ENCODE results near the gene SELENOS.

Gene SELENOS

DNA sequence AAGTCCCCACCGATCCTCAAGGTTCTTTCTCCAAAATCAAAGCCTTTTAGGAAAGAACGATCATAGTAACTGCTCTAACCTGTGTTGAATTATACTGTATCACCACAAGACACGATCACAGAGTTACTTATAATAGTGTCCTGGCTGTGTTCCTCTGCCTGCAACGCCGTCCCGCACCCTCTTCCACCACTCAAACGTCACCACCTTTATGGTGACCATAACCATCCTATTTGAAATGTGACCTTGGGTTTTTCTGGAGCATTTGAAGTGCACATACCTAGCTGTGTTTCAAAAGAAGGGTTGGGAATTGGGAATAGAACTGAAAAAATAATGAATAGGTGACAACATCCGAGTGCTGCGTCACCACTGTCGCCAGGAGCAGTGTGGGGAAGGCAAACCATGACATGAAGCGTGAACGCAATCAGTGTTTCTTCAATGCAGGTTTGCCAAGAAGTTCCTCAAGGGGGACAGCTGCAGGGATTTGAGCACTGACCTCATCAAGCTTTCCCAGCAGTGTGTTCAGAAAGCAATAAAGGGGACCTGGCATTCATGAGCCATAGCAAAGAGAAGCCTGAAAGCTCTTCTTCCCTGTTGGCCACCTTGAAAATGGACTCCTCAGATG lies 769 bp upstream of the SELENOS start:
- DNase-seq (ENCODE audit: low spot score): no peak

DNA sequence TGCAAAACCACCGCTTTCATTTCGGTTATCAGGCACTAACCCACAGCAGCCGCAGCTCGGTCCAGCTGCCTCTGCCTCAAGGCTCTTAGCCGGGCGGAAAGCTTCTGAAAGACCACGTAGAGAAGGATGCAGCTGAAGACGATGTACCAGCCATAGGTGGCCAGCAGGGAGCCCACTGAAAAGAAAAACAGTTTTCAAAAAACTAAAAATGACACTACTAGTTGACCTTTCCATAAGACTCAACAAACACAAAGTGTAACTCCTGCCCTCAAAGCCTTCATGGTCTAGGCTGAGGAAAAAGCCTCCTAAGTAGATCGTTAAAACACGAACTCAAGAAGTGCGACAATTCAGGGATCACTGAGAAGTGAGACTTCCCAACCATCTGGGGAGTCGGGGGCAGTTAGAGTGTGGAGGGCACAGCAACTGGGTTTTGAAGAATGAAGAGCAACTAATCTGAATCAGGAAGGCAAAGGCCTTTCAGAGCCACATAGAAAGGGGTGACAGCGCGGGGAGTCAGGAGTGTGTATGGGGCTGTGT lies 716 bp downstream of the SELENOS start:
- DNase-seq (ENCODE audit: low spot score): peak; percentile 49

DNA sequence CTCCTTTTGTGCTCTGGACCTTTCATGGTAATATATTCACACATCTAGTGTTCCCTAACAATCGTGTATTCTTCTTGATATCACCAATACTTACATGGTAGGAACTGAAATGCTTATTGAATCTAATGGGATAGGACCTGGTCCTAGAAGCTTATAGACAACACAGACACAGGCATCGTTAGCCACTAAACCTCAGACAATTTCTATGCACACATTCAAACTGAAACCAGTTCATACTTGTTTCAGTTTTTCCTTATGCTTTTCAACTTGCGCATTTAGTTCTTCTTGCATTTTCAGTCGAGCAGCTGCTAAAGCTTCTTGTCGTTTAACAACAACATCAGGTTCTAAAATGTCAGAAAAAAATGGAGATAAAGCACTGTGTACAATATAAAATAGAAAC lies 2.3 kb downstream of the SELENOS start:
- DNase-seq (ENCODE audit: low spot score): no peak

DNA sequence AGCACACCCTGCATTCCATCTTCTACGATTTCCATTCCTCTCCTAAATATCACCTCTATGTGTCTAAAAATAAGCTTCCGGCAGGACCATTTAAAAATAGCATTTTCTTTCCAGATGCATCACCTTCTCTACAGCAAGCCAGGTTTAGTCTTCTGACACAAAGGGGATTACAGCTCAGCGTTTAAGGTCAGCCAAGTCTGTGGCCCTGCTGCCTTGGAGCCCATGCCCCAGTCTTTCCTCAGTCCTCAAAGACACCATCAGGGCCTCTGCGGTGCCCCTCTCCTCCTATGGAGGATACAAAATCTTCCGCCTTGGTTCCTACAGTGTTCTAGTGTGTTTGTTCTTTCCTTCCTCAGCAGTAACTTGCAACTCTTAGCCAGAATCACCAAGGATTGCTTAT lies 3.8 kb downstream of the SELENOS start:
- DNase-seq (ENCODE audit: low spot score): no peak

DNA sequence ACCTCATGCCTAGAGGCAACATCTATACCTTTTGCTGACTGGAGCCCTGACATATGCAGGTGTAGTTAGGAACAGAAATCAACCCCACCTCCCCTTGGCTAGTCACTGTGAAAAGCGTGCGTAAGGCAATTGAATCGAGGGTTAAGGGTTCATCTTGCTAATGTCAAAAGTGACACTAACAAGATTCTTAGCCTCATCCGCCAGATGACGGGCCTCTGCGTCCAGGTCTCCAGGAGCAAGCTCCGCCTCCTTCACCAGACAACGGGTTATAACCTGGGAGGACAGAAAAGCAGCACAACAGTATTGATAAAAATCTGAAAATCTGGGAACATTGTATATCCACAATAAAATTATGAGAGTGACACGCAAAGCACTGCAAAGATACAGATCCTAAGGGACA lies 4.7 kb downstream of the SELENOS start:
- DNase-seq (ENCODE audit: low spot score): peak; percentile 98

- DNase-seq (ENCODE audit: low spot score): no peak
These were observed 7.6 kb downstream of the SELENOS start for GRCh38 chr15:101269479-101270223.

DNA sequence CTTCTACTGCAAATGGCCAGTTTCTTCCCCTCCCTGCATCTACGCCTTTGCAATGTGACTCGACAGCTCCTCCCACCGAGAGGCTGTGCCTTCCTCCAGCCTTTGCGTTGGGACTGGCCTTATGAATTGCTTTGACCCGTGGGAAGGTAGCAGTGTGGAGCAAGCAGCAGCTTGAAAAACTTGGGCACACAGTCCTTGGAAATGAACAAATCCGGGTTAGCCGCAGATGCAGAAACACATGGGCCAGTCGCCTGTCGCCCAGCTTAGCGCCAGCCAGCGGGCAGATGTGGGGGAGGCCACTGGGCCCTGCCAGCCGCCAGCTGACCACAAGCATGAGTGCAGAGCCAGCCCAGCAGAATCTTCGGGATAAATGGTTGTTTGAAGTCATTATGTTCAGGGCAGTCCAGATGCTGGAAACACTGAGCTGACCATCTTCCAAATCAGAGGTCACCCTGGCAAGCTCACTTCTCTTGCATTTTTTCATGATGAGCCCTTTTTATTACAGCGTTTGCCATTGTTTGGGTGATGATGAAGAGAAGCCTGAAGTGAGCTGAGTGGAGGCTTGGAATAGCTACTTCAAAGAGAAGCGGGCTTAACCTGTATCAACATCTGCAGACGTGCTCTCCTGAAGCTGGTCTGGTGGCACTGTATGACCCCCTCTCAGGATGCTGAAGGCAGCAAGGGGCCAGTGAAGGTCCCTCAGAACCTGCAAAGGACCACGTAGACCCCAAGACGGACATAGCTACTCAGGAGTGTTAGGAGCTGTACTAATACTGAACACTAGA lies 9.8 kb downstream of the SELENOS start:
- DNase-seq (ENCODE audit: low spot score): no peak

- DNase-seq (ENCODE audit: low spot score): no peak
These were observed 10.5 kb downstream of the SELENOS start for GRCh38 chr15:101266787-101267186.

DNA sequence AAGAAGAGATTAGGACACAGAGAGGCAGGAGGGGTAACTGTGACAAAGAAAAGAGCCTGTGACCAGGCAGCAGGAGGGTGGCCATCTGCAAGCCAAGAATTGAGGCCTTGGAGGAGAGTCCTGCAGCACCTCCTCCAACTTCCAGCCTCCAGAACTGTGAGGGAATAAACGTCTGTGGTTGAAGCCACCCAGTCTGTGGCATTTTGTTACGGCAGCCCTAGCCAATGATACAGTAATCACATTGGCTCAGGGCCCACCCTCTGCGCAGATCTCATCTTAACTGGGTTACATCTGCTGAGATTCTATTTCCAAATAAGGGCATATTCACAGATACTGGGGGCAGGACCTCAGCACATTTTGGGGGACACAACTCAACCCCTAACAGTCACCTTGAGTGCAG lies 11.3 kb downstream of the SELENOS start:
- peak; percentile 63 for DNase-seq (ENCODE audit: low spot score)

GRCh38 chr15:101264911-101265641 lies 12.2 kb downstream of the SELENOS start:
- no peak for DNase-seq (ENCODE audit: low spot score)

DNA sequence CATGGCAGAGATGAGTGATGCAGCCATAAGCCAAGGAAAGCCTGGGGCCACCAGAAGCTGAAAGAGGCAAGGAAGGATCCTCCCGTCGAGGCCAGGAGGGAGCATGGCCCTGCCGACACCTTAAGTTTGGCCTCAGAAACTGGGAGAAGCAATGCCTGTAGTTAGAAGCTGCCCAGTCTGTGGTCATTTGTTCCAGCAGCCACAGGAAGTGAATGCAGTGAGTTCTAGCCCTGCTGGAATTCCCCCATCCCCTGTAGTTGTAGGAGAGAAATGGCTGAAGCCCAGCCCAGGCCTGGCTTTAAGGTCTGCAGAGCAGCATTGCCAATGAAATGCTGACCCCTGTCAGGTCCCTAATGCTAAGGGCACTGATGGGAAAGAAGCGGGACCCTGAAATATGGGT lies 13.3 kb downstream of the SELENOS start:
- no peak for DNase-seq (ENCODE audit: low spot score)

DNA sequence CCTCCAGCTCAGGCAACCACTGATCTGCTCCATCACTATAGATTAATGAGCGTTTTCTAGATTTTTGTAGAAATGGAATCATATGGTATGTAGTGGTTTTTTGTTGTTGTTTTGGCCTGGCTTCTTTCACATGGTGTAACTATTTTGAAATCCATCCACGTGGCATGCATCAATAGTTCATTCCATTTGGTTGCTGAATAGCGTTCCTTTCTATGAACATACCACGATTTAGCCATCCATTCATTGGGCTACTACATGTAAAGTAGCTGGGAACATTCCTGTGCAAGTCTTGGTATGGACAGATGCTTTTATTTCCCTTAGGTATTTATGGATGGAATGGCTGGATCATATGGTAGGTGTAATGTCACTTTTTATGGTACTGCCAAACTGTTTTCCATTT lies 14.7 kb downstream of the SELENOS start:
- DNase-seq (ENCODE audit: low spot score): no peak

GRCh38 chr15:101258238-101259144 lies 18.8 kb downstream of the SELENOS start:
- DNase-seq (ENCODE audit: low spot score): peak; percentile 67

DNA sequence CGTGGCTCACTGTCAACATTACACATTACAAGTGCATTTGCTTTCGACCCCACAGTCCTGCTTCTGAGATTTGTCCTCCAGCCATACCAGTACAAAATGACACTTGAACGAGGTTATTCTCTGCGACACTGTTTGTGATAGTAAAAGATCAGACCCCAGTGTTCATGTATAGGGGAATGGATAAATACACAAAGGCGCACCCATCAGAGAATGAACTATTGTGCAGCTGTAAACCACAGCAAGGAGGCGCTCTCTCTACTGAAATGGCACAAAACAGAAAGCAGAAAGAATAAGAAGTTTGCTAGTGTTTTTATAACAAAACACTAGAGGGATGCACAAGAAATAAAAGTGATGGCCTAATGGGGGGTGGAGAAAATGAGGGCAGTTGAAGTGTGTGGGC lies 20.5 kb downstream of the SELENOS start:
- no peak for DNase-seq (ENCODE audit: low spot score)

DNA sequence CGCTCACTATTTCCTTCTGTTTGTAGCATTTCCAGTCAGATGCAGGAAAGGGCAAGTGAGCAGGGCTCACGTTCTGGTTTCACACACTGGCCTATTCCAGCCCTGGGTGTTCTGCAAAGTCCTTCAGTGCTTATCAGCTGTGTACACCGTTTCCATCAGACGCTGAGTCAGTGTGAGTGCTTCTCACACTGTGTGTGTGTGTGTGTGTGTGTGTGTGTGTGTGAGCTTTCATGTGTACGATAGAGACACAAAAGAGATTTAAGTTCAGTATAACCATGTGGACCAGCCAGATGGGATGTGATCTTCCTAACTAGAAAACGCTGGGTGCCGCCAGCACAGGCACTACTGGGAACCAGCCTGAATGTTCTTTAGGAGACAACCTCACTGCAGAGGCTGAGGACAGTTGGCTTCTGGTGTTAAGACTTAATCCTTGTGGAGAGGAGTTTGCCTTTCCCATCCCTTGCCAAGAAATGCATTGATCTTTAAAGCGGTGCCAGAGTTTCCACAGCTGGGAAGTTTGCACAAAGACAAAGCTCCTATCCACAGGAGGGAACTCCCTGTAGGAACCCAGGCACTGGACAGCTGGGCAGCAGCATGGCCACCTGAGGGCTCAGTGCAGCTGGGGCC lies 21.6 kb downstream of the SELENOS start:
- DNase-seq (ENCODE audit: low spot score): no peak

DNA sequence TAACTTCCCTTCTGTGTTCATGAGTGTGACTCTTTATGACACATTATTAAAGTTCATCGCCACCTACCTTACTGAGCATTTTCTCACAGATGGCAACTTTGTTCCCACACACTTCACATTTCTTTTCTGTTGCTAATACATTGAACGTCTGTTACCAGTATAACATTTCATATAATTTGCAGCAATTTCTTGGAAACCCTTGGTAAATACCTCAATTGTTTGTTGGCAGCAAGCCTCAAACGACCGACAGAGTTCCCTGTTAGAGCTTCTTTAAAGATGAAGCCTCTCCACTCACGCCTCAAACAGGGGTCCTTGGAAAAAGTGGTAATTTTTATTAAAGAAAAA lies 22.3 kb downstream of the SELENOS start:
- no peak for DNase-seq (ENCODE audit: low spot score)

- DNase-seq (ENCODE audit: low spot score): no peak
These were observed 22.9 kb downstream of the SELENOS start for GRCh38 chr15:101254157-101255050.

GRCh38 chr15:101252836-101253235 lies 24.4 kb downstream of the SELENOS start:
- DNase-seq (ENCODE audit: low spot score): no peak

Measured in SK-N-DZ (cell line).